Measurements from ENCODE around the gene MCRIP2. TPM values are rescaled to one million over a fixed set of nuclear protein-coding genes. Genes with fewer than 3 reads are reported as not detected.
A peak's percentile ranks its signal among the peaks of the same experiment; 100 is the strongest.

MCRIP2 gene
- total and polyA plus RNA-seq, 9 of the 15 experiments (the other 6 are each of a cell fraction or from before 2014, with no cell fraction given): 0.80 to 120 (median 35.2) TPM

DNA sequence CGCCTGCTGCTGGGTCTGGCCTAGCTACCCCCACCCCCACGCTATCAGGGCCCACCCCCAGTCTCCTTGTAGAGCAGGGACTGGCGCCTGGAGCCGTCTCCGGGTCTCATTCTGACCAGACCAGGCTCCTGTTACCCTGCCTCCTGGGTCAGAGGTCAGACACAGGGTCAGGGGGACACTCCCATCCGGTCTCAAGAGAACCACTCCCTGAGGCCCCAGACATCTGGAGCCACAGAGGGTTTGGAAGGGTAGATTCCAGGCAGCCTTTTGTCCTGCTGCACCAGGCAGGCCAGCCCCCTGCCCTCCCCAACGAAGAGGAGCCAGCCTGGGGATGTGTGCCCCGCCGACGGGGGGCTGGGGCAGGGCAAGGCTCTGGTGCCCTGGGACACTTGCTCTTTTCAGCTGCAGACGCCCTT, 11.8 kb upstream of the MCRIP2 start:
- no peaks in the 10 kb centered on the region for H3K9me3 ChIP-seq (replicated peaks; ENCODE audit: control insufficient read depth, insufficient read depth, low read depth, low read length)
- no peak overlapping the region for H3K4me3 ChIP-seq
- H3K36me3 ChIP-seq (ENCODE audit: control insufficient read depth, insufficient read depth, low read length): peaks cover 44% of the 10 kb centered on the region; the same call in 2 of the 3 replicates
- intact Hi-C loops (cut with micrococcal nuclease): no loop called here
- H3K27ac ChIP-seq (ENCODE audit: extremely low read depth, low read depth, low read length): peak overlapping the region; percentile 64; the same call in 2 of the 3 replicates
- no peaks in the 10 kb centered on the region for H3K27me3 ChIP-seq (ENCODE audit: control insufficient read depth in 2 of 2, insufficient read depth in 2 of 2, low read length in 2 of 2)
- no peak overlapping the region for H2AFZ ChIP-seq (ENCODE audit: low read depth, low read length)
- H3K4me2 ChIP-seq (ENCODE audit: insufficient read depth, low read length): peak overlapping the region; percentile 35; the same call in 1 of the 2 replicates
- H4K20me1 ChIP-seq (replicated peaks; ENCODE audit: control insufficient read depth, insufficient read depth, low read length): no peaks in the 10 kb centered on the region
- H3K79me2 ChIP-seq (ENCODE audit: control insufficient read depth, insufficient read depth, low read length): peaks cover 6% of the 10 kb centered on the region
- FAIRE-seq: peak; percentile 86
- peak overlapping the region; percentile 35 to 84; a peak in 2 of 4 replicates for H3K9ac ChIP-seq (ENCODE audit: insufficient read depth in 1 of 2, low read depth in 2 of 2, low read length in 2 of 2)
- ChIA-PET CTCF (ENCODE audit: low intra/inter-chr PET ratio) (no interaction called here), POLR2A (interaction anchor here (0.9 kb wide), 1 partner anchor 41 kb away, joined by 4 read pairs; no protein-coding TSS in a partner anchor)
- ATAC-seq: peak; percentile 80
- DNase-seq (ENCODE audit: extremely low read depth in 1 of 4, low spot score in 3 of 4): peak; percentile 74 to 91 (median 82)
- no peaks in the 10 kb centered on the region for H3K9me1 ChIP-seq (ENCODE audit: control insufficient read depth, insufficient read depth, low read length)
- H3K4me1 ChIP-seq (replicated peaks in 1 of 2; ENCODE audit: control insufficient read depth in 2 of 2, insufficient read depth in 2 of 2, low read length in 2 of 2): peaks cover 21 to 97% of the 10 kb centered on the region in 2 experiments
- no TSS peak for BruUV-seq (replicated peaks)
- in situ Hi-C loops (cut with MboI): no loop called here
- WGBS (ENCODE audit: insufficient coverage, low coverage, missing lambda C conversion rate): 6% methylated on average over 5 of the region's 11 CpGs
- TF ChIP-seq POLR2A (conservative IDR thresholded peaks at IDR 0.05): 0 out of 2 replicates have a peak, but pooled peaks have one; percentile 36
- peak; percentile 92 for TF ChIP-seq NR2C1 (IDR thresholded peaks at IDR 0.05)
- TF ChIP-seq NR2C1 (tag; IDR thresholded peaks at IDR 0.05): peak; percentile 94
- TF ChIP-seq CBX8 (IDR thresholded peaks at IDR 0.05; ENCODE audit: borderline replicate concordance, extremely low read depth, low read depth, low read length, poor library complexity, severe bottlenecking): no peak
- peak; percentile 45; the same call in 1 of the 2 replicates for TF ChIP-seq ZFX (CRISPR knock-in tag; IDR thresholded peaks at IDR 0.05)
- no peak for TF ChIP-seq CREM (IDR thresholded peaks at IDR 0.05; ENCODE audit: low read depth)
- no peak for TF ChIP-seq ATF1 (CRISPR knock-in tag; IDR thresholded peaks at IDR 0.05)
- TF ChIP-seq ATF1 (tag; IDR thresholded peaks at IDR 0.05): no peak
- TF ChIP-seq SUPT5H (IDR thresholded peaks at IDR 0.05): 0 out of 2 replicates have a peak, but pooled peaks have one; percentile 42
- TF ChIP-seq, protein P1, sequence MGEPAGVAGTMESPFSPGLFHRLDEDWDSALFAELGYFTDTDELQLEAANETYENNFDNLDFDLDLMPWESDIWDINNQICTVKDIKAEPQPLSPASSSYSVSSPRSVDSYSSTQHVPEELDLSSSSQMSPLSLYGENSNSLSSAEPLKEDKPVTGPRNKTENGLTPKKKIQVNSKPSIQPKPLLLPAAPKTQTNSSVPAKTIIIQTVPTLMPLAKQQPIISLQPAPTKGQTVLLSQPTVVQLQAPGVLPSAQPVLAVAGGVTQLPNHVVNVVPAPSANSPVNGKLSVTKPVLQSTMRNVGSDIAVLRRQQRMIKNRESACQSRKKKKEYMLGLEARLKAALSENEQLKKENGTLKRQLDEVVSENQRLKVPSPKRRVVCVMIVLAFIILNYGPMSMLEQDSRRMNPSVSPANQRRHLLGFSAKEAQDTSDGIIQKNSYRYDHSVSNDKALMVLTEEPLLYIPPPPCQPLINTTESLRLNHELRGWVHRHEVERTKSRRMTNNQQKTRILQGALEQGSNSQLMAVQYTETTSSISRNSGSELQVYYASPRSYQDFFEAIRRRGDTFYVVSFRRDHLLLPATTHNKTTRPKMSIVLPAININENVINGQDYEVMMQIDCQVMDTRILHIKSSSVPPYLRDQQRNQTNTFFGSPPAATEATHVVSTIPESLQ (CRISPR knock-in tag; IDR thresholded peaks at IDR 0.05): 0 out of 2 replicates have a peak, but pooled peaks have one; percentile 33
- peak; percentile 43; the same call in 1 of the 2 replicates for TF ChIP-seq TCF3 (CRISPR knock-in tag; IDR thresholded peaks at IDR 0.05)
- no peak for TF ChIP-seq DIDO1 (tag; IDR thresholded peaks at IDR 0.05; ENCODE audit: low read depth)
- no peak for TF ChIP-seq CHD4 (IDR thresholded peaks at IDR 0.05; ENCODE audit: insufficient read depth, insufficient replicate concordance, low read depth, low read length, poor library complexity, severe bottlenecking)
- peak; percentile 26; the same call in 1 of the 2 replicates for TF ChIP-seq NR2C2 (CRISPR knock-in tag; IDR thresholded peaks at IDR 0.05)
- TF ChIP-seq NR2C2 (tag; IDR thresholded peaks at IDR 0.05): peak; percentile 72
- TF ChIP-seq IFI16 (CRISPR knock-in tag; IDR thresholded peaks at IDR 0.05): no peak
- TF ChIP-seq CBFA2T3 (IDR thresholded peaks at IDR 0.05): peak; percentile 36
- peak; percentile 21; the same call in 1 of the 2 replicates for TF ChIP-seq POLR2AphosphoS5 (IDR thresholded peaks at IDR 0.05; ENCODE audit: control insufficient read depth, insufficient read depth, low read depth, low read length)
- TF ChIP-seq, protein P2, sequence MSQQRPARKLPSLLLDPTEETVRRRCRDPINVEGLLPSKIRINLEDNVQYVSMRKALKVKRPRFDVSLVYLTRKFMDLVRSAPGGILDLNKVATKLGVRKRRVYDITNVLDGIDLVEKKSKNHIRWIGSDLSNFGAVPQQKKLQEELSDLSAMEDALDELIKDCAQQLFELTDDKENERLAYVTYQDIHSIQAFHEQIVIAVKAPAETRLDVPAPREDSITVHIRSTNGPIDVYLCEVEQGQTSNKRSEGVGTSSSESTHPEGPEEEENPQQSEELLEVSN (IDR thresholded peaks at IDR 0.05; ENCODE audit: borderline replicate concordance in 1 of 2, extremely low read depth in 1 of 2, insufficient read depth in 1 of 2, insufficient read length in 1 of 2, low read depth in 1 of 2, low read length in 1 of 2, poor library complexity in 1 of 2, severe bottlenecking in 1 of 2): peak in 1 of 2 experiments; percentile 4
- TF ChIP-seq, protein P3, sequence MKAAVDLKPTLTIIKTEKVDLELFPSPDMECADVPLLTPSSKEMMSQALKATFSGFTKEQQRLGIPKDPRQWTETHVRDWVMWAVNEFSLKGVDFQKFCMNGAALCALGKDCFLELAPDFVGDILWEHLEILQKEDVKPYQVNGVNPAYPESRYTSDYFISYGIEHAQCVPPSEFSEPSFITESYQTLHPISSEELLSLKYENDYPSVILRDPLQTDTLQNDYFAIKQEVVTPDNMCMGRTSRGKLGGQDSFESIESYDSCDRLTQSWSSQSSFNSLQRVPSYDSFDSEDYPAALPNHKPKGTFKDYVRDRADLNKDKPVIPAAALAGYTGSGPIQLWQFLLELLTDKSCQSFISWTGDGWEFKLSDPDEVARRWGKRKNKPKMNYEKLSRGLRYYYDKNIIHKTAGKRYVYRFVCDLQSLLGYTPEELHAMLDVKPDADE (conservative IDR thresholded peaks at IDR 0.05; ENCODE audit: control insufficient read depth, low read depth, low read length): peak; percentile 44; the same call in 1 of the 2 replicates
